ENCODE results near the gene CAMKMT.

The CAMKMT gene

GRCh38 chr2:44668336-44668735, 306.6 kb downstream of the CAMKMT start:
- no peak for DNase-seq

- DNase-seq: no peak
Measured at GRCh38 chr2:44671276-44671675, 309.5 kb downstream of the CAMKMT start.

GRCh38 chr2:44671916-44672315, 310.2 kb downstream of the CAMKMT start:
- no peak for DNase-seq

GRCh38 chr2:44672431-44672830, 310.7 kb downstream of the CAMKMT start:
- DNase-seq: no peak

GRCh38 chr2:44674473-44675284, 312.9 kb downstream of the CAMKMT start:
- no peak for DNase-seq

- DNase-seq: no peak
Measured at GRCh38 chr2:44676379-44676778, 314.6 kb downstream of the CAMKMT start.

- DNase-seq: no peak
Measured at GRCh38 chr2:44679584-44679983, 317.8 kb downstream of the CAMKMT start.

- no peak for DNase-seq
Measured at GRCh38 chr2:44679990-44680389, 318.2 kb downstream of the CAMKMT start.

GRCh38 chr2:44680424-44680971, 318.8 kb downstream of the CAMKMT start:
- DNase-seq: no peak

- DNase-seq: no peak
Measured at GRCh38 chr2:44680983-44681531, 319.3 kb downstream of the CAMKMT start.

- no peak for DNase-seq
Measured at GRCh38 chr2:44682459-44682858, 320.7 kb downstream of the CAMKMT start.

GRCh38 chr2:44684559-44684958, 322.8 kb downstream of the CAMKMT start:
- DNase-seq: no peak

GRCh38 chr2:44686561-44686960, 324.8 kb downstream of the CAMKMT start:
- DNase-seq: peak; percentile 53

GRCh38 chr2:44687686-44688455, 326.1 kb downstream of the CAMKMT start:
- no peak for DNase-seq

GRCh38 chr2:44688456-44689124, 326.8 kb downstream of the CAMKMT start:
- no peak for DNase-seq

- DNase-seq: no peak
Measured at GRCh38 chr2:44689516-44689915, 327.8 kb downstream of the CAMKMT start.

GRCh38 chr2:44691174-44691785, 329.5 kb downstream of the CAMKMT start:
- no peak for DNase-seq

- DNase-seq: peak; percentile 47
Measured at GRCh38 chr2:44692821-44693220, 331.1 kb downstream of the CAMKMT start.

GRCh38 chr2:44700824-44701223, 339.1 kb downstream of the CAMKMT start:
- DNase-seq: no peak

- no peak for DNase-seq
Measured at GRCh38 chr2:44705356-44705755, 343.6 kb downstream of the CAMKMT start.

- no peak for DNase-seq
Measured at GRCh38 chr2:44705876-44706480, 344.2 kb downstream of the CAMKMT start.
